Activated T-cell treated with anti-CD3 and anti-CD28 coated beads for 48 hours (primary cell): Measurements from ENCODE around the gene DRGX.

Experiments
- DNase-seq: peaks from one replicate; pipeline ENCODE4 v3.0.0-alpha.2; 2020; ENCODE audit warnings: low read depth

The DRGX gene

GRCh38 chr10:49395741-49396665 lies at the start of gene DRGX:
Gene DRGX (minus strand): TSS chr10:49396089. CDS start chr10:49395440, 649 bp downstream.
- no peak for DNase-seq

- DNase-seq: no peak
These were observed 48.5 kb upstream of the DRGX start for GRCh38 chr10:49444349-49444748.

- DNase-seq: no peak
These were observed 47.0 kb upstream of the DRGX start for GRCh38 chr10:49442863-49443262.

- DNase-seq: no peak
These were observed 45.9 kb upstream of the DRGX start for GRCh38 chr10:49441488-49442476.

- no peak for DNase-seq
These were observed 39.3 kb upstream of the DRGX start for GRCh38 chr10:49435225-49435624.

- DNase-seq: no peak
These were observed 37.2 kb upstream of the DRGX start for GRCh38 chr10:49433069-49433468.

- DNase-seq: no peak
These were observed 35.5 kb upstream of the DRGX start for GRCh38 chr10:49431426-49431825.

- DNase-seq: no peak
These were observed 33.6 kb upstream of the DRGX start for GRCh38 chr10:49429458-49429857.

GRCh38 chr10:49426490-49427360 lies 30.8 kb upstream of the DRGX start:
- no peak for DNase-seq

GRCh38 chr10:49419005-49419404 lies 23.1 kb upstream of the DRGX start:
- DNase-seq: no peak

GRCh38 chr10:49418328-49418727 lies 22.4 kb upstream of the DRGX start:
- no peak for DNase-seq

GRCh38 chr10:49418053-49418326 lies 22.1 kb upstream of the DRGX start:
- DNase-seq: no peak

GRCh38 chr10:49417311-49418052 lies 21.6 kb upstream of the DRGX start:
- DNase-seq: no peak

GRCh38 chr10:49415846-49416245 lies 20.0 kb upstream of the DRGX start:
- DNase-seq: no peak

GRCh38 chr10:49415109-49415508 lies 19.2 kb upstream of the DRGX start:
- no peak for DNase-seq

- DNase-seq: no peak
These were observed 18.6 kb upstream of the DRGX start for GRCh38 chr10:49414496-49414895.

- DNase-seq: no peak
These were observed 16.7 kb upstream of the DRGX start for GRCh38 chr10:49412571-49412970.

- no peak for DNase-seq
These were observed 14.6 kb upstream of the DRGX start for GRCh38 chr10:49410365-49411074.

GRCh38 chr10:49409755-49410154 lies 13.9 kb upstream of the DRGX start:
- DNase-seq: no peak

- no peak for DNase-seq
These were observed 12.8 kb upstream of the DRGX start for GRCh38 chr10:49408519-49409306.
